ENCODE results near the gene PTRH1. TPM values are rescaled to one million over a fixed set of nuclear protein-coding genes. Genes with fewer than 3 reads are reported as not detected.

PTRH1 gene
- total and polyA plus RNA-seq, 2 of the 4 experiments (the other 2 are of a cell fraction), result 5.4 to 14.8 TPM

- TF ChIP-seq RFX5 (IDR thresholded peaks at IDR 0.05; ENCODE audit: low read depth, low read length), result no peak
Observed at GRCh38 chr9:127714951-127715469, 453 bp downstream of the PTRH1 start (continued).

DNA sequence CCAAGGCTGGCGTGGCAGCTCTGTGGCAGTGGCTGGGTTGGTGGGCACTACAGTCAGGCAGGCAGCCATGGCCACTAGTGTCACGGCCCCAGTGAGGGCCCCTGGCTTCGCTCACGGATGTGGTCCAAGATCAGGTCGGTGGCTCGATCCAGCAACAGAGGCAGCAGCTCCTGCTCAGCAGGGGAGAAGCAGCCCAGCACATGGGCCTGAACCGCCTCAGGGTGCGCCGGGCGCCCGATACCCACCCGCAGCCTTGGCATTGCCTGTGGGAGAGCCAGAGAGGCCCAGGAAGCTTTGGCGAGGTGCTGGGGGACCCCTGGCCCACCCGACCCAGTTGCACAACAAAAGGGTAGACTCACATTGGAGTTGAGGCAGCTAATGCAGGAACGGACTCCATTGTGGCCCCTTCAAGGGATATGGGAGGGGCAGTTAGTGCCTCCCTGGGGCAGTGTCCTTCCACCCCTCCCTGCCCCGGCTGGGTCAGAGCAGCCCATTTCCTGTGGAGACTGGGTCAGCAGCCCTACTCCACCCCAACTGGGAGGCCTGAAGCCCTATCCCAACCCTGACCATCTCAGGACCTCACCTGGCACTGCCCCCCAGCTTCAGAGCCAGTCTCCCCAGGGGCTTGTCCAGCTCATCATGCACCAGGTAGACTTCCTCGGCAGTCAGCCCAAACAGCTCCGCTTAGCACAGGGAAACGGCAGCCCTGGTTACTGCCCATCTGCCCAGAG, 1.3 kb downstream of the PTRH1 start:
- H4K5ac ChIP-seq (ENCODE audit: low read depth, low read length), result no peak overlapping the region
- H3K23ac ChIP-seq (ENCODE audit: low read depth, low read length), result peak overlapping the region; percentile 87; the same call in 1 of the 2 replicates
- DNase-seq (no peak), ATAC-seq (ENCODE audit: low read depth) (no peak)
- H3K4me3 ChIP-seq (ENCODE audit: insufficient read depth, low read depth, low read length), result peak overlapping the region; percentile 14; the same call in 1 of the 2 replicates
- intact Hi-C loops (cut with micrococcal nuclease), result no loop called here
- H3K4me2 ChIP-seq (ENCODE audit: low read depth, low read length), result peak overlapping the region; percentile 81
- TF ChIP-seq MXI1 (IDR thresholded peaks at IDR 0.05; ENCODE audit: borderline replicate concordance, low read depth, low read length), result no peak
- POLR2A ChIA-PET (ENCODE audit: unreplicated experiment), result no interaction called here
- no peak overlapping the region for H3K27ac ChIP-seq (ENCODE audit: insufficient read depth, low read length)
- H2AFZ ChIP-seq (replicated peaks; ENCODE audit: low read length, poor library complexity), result peak overlapping the region; percentile 79
- no peaks in the 10 kb centered on the region for H3K36me3 ChIP-seq (ENCODE audit: control insufficient read depth, insufficient read depth, low read length)
- no peak overlapping the region; a peak in 1 of 4 replicates for H4K8ac ChIP-seq (ENCODE audit: low read depth in 2 of 2, low read length in 2 of 2)
- H2AK9ac ChIP-seq (replicated peaks; ENCODE audit: low read depth, low read length, poor library complexity), result peak overlapping the region; percentile 87
- CTCF ChIA-PET, result interaction anchor here (0.6 to 2.0 kb wide), 2 partner anchors 21 to 69 kb away, joined by 3 to 7 read pairs; partner anchors contain the start of gene TOR2A
- H3K9me1 ChIP-seq (ENCODE audit: insufficient read depth, low read length), result no peaks in the 10 kb centered on the region; the same call in 1 of the 2 replicates
- no peak overlapping the region for H3K18ac ChIP-seq (ENCODE audit: low read depth, low read length)
- H3K27me3 ChIP-seq (ENCODE audit: control insufficient read depth, insufficient read depth, low read length), result no peaks in the 10 kb centered on the region
- dilution Hi-C loops (cut with HindIII; ENCODE audit: low sequenced_read_pairs, unreplicated experiment), result no loop called here
- H2BK20ac ChIP-seq (ENCODE audit: low read depth, low read length), result no peak overlapping the region
- peaks cover 7% of the 10 kb centered on the region for H4K20me1 ChIP-seq (ENCODE audit: insufficient read depth, low read length)
- H4K91ac ChIP-seq (ENCODE audit: insufficient read depth, low read depth, low read length), result no peak overlapping the region
- 96% methylated on average over 7 of the region's 19 CpGs; no CpG with 5 or more reads in 1 of the 2 experiments for WGBS, 2 experiments (ENCODE audit: extremely low coverage in 2 of 2, insufficient read length in 1 of 2)
- H3K14ac ChIP-seq (replicated peaks; ENCODE audit: low read depth, low read length), result 0 out of 2 replicates have a peak overlapping the region, but pooled peaks have one; percentile 51
- H2BK15ac ChIP-seq (ENCODE audit: low read depth, low read length), result no peak overlapping the region
- no peaks in the 10 kb centered on the region for H3K9me3 ChIP-seq (ENCODE audit: control insufficient read depth, insufficient read depth, low read length)
- peaks cover 2 to 14% of the 10 kb centered on the region in 2 experiments; a peak in 3 of 4 replicates for H3K79me1 ChIP-seq (ENCODE audit: low read depth in 1 of 2, low read length in 2 of 2)
- no peak overlapping the region; the same call in 1 of the 2 replicates for H3K9ac ChIP-seq (ENCODE audit: low read depth, low read length)
- BruUV-seq (replicated peaks), result no TSS peak
- H3K56ac ChIP-seq (ENCODE audit: extremely low read depth, insufficient read depth, low read length), result no peak overlapping the region
- peaks cover 7% of the 10 kb centered on the region for H3K4me1 ChIP-seq (ENCODE audit: control insufficient read depth, insufficient read depth, low read length)
- in situ Hi-C loops (cut with MboI; ENCODE audit: low sequenced_read_pairs), result no loop called here
- 0 out of 2 replicates have a peak overlapping the region, but pooled peaks have one; percentile 59 for H2AK5ac ChIP-seq (ENCODE audit: low read depth, low read length)
- H2BK5ac ChIP-seq (ENCODE audit: low read depth, low read length, poor library complexity, severe bottlenecking), result no peak overlapping the region
- no peak overlapping the region for H2BK120ac ChIP-seq (ENCODE audit: low read depth, low read length)
- no peak overlapping the region for H3K4ac ChIP-seq (ENCODE audit: low read depth, low read length)

All from IMR-90 (cell line).